GM19193 (cell line): ENCODE data around the gene CHRNB4.

Experiments used
- POLR2A ChIP-seq: IDR thresholded peaks from 4 replicates; pipeline ENCODE4 v1.6.1; 2011; ENCODE audit not compliant: insufficient read depth, insufficient read length; ENCODE audit errors: extremely low read depth

CHRNB4 gene

DNA sequence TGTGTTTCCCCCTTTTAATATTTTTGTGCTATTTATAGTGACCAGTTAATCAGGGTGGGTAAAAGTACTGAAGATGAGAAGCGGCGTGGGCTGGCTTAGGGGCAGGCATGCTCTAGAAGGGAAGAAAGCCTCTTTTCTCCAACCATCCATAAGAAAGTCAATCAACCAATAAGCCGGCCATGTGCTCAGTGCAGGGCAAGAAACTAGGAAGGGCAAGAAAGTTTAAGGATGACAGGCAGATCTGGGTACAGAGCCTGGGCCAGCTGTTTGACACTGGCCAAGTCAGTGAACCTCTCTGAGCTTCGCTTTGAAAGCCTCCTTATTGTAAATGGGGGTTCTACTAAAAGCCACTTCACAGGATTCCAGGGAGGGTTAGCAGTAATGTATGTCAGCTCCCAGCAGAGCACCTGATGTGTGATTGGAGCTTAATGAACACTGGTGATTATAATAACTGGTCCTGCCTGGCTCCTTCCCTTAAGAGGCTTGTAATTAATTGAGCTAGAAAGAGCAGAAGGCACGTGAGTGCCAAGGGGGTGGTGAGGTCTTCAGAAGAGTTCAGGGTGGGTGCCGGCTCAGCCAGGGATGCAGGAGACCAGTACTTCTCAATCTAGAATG, 14.5 kb downstream of the CHRNB4 start:
- no peak for TF ChIP-seq POLR2A

DNA sequence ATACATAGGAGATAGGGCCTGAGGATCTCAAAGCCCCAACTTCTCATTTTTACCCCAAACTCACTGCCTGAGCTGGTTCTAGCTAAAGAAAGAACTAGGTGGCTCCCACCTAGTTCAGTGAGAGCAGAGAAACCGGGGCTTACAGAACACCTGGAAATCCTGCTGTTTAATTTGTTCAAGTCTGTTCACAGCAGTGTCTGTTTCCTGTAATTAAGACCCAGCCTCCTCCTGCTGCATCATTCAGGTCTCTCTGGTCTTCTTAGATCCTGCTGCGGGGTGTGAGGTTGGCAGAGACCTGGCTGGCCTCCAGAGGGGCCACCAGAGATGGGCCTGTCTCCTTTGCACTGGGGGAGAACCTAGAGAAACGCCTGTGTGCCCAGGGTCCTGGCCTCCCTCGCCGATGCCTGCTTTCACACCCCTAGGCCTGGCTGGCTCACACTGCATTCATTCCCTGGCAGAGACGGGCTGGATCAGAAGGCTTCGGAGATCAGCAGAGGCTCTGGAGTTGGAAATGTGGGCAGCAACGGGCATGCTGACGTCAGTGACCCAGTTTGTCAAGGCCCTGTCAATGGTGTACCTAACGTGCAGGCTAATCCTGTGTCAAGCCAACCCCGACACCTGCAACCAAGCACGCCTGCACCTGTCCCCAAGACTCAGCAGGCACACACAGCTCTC, 15.3 kb downstream of the CHRNB4 start:
- no peak for TF ChIP-seq POLR2A

DNA sequence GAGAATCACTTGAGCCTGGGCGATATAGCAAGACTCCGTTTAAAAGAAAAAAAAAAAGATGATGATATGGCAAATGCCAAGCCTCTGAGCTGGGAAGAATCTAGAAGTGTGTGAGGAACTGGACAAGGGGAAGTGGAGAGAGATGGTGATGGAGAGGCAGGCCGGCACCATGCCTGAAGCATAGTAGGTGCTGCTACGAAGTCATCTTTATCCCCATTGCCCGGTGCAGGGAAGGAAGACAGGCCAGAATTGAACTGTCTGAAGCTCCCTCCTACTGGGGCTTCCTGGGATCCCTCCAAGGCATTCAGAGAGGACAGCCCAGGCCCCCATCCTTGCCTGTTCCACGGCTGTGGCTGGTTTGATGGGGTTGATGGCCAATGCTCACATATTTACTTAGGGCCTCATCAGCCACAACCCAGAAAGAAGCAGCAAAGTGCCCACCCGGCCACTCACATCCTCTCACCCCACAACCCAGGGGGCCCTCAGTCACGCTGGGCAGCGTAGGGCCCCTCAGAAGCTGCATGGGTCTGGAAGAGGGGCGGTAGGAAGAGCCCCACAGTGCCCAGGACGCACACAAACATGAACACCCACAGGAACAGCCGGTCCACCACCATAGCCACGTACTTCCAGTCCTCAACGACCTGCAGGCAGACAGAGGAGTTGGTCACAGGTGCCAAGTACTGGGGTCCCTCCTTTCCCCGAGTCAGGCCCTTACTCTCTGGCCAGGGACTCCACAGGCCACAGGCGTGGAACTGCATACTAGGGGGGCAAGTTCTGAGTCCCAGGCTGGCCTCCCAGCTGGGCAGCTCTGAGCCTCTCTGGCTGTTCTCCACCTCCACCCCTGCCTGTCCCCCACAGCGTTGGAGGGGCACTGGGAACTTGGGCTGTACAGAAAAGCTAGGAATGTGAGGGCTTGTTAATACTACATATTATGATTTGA, 16.1 kb downstream of the CHRNB4 start:
- TF ChIP-seq POLR2A, result no peak

DNA sequence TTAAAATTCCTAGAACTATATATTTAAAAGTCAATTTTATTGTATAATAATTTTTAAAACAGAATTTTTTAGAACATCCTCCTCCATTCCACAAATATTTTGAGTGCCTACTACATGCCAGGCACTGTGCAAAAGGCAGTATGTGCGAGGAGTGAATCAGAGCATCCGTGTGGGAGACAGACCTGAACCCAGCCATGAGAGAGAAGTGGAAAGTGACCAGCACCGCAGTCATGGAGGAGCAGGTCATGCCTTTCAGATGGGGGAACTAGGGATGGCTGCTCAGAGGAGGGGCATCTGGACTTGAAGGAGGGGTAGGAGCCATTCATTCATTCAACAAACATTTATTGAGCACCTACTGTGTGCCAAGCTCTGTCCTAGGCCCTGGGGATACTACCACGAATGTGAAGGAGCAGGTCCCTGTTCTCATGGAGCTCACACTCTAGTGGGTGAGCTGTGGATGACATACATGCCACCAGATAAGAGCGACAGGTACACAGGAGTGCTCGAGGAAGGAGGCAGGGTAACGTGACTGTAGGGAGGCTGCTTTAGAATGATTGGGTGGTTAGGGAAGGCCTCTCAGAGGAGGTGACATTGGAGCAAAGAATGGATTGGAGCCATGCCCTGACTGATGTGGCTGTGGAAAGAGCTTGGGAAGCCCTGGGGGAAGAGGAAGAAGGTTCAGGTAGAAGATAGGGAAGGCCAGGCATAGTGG, 17.1 kb downstream of the CHRNB4 start:
- no peak for TF ChIP-seq POLR2A

DNA sequence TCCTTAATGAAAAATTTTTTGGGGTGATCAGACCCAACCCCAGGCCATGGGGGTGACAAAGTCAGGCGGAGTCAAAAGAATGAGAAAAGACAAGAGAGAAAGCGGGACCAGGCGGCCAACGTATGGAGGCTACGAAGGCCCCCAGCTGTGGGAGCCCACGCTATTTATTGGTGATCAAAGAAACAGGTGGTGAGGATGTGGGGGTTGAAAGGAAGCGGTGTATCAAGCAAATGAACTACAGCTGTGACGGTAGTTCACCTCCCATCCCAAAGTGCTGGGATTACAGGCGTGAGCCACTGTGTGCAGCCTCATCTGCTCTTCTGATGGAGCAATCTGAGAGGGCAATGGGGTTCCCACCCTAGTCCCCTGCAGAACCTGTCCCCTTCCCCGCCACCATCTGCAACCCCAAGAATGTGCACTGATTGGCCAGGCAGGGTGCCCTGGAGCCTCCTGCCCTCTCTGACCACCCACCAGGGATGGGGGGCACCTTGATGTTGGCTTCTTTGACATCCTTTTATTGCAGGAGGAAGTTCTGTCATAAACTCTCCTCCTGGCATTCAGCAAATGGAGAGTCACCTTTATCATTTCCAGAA, 19.1 kb downstream of the CHRNB4 start:
- no peak for TF ChIP-seq POLR2A

DNA sequence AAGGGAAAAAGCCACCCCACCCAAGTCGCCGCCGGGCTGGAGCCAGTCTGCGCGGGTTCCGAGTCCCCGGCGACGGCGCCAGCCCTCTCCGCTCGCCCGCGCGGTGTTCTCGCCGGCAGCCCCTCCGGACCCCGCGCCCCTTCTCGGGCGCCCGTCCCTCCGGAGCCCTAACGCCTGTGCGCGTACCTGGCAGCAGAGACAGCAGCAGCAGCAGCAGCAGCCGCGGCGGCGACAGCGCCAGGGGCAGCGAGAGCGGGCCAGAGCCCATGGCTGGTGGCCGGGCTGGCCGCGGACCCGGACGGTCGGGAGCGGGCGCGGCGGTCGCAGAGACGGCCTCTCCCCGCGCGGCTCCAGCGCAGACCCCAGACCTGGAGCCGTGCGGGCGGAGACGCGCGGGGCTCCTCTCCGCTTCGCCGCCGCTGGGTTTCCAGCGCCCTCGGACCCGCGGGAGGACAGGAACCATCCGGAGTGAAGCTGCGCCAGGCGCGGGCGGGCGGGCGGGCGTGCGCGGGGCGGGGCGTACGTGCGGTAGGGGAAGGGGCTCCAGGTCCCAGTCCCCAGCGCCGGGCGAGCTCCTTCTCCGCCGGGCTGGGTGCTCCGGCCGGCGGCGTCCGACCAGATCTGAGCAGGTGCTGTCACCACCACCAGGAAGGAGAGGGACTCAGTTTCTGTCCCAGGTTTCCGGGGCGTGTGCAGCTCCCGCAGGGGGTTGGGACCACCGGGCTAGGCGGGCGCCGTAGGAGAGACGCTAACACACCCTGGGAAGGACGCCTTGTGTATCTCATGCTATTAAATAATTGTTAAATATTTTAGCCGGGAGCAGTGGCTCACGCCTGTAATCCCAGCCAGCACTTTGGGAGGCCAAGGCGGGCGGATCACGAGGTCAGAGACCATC, 20.2 kb downstream of the CHRNB4 start, which contains the start of gene CHRNA3:
TSS of gene CHRNA3 (minus strand) at position 470 of the 895 bp plus-strand sequence. CDS start at position 268, 202 bp downstream.
- TF ChIP-seq POLR2A, result no peak

DNA sequence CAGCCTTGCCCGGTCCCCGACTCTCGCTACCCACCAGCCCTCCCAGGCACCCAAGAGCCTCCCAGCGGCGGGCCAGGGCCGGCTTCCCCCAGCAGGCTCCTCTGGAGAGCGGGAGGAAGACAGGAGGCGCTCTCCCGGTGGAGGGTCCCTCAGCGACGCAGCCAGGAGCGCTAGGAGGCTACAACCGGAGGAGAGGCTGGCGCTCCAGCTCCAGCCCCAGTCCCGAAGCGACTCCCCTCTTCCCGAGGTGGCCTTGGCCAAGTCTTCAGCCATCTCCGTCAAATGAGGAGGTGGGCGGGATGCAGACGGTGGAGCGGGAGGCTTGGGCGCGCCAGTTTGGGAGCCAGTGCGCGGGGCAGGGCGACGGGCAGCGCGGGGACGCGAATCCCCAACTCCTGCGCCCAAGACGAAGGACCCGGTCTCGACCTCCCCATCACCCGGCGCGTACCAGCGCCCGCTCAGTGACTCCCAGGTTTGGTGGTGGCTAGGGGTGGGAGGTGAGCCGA, 20.9 kb downstream of the CHRNB4 start:
- no peak for TF ChIP-seq POLR2A

DNA sequence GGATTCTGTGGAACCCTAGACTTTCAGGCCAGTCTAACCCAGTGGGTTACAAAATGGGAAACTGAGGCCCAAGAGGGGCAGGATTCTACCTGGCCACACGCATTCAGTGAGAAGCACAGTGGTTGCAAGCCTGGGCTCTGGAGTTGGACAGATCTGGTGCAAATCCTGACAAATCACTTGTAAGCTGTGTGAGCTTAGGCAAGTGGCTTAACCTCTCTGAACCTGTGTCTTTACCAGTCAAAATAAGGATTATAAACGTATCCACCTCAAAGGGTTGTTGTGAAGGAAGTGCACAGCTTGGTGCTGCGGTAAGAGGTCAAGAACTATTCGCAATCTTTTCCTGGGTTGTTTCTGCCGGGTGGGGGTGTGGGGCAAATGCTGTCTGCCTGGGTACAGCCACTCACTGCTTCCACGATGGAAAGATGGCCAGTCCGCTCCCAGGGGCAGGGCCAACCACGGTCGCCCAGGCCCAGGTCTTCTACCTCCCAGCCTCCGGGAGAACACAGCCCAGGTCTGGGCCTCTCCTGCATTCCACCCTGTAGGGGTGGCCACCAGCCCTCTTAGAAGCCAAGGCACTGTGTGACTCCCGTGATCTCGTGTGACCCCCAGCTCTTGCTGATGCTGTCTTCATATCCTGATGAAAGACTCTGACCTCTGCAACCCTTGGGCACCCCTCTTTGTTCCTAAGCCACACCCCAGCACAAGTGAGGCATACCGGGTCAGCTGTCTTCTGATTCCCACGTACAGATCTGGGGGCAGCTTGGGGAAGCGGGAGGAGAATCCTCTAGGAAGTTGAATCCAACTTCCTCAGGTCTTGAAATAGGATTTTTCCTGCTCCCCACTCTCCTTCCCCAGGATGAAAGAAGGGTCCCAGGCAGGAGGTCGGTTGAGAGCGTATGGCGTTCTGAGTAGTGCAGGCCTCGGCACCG, 21.7 kb downstream of the CHRNB4 start:
- TF ChIP-seq POLR2A, result no peak

DNA sequence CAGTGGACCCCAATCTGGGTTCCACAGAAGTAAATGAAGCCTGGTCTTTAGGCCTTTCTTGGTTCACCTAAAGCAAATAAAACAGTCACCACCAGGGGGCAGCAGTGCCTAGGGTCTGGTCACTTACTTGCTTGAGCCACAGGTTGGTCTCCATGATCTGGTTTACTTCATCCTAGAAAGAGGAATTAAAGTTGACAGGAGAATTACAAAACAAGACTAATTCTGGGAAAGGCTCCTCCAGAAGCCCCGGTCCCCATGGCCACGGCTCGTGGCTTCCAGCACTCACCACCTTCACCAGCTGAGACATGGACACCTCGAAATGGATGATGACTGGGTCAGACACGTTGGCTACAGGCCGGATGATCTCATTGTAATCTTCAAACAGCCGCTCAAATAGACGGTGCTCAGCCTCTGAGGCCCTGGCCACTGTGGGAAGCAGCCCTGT, 22.5 kb downstream of the CHRNB4 start:
- no peak for TF ChIP-seq POLR2A

DNA sequence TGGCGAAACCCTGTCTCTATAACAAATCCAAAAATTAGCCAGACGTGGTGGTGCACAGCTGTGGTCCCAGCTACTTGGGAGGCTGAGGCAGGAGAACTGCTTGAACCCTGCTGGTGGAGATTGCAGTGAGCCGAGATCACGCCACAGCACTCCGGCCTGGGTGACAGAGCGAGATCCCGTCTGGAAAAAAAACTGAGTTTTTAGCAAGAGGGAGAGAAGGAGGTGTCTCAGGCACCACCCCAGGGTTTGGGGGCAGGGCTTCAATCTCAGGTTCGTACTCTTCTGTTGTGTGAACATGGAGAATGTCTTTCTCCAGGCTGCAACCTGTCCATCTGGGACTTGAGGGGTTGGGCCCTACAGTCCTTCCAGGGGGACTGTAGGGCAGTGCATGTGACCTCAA, 22.9 kb downstream of the CHRNB4 start:
- no peak for TF ChIP-seq POLR2A

DNA sequence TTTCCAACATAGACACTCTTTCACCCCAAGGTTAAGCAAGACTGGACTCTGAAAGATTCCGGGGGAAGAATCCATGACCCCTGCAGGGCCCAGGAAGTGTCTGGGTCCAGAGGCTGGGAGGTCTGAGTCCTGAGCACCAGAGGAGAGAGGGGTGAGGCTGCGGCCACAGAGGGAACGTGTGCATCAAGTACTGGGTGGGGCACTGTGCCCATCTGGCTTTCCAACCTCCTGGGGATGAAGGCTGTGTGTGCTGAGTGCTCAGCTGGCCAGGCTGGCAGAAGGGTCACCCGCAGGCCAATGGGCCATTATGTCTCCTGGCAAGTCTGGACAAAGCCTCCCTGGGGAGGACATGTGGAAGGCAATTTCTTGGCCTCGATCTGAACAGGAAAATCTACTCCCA, 23.5 kb downstream of the CHRNB4 start:
- no peak for TF ChIP-seq POLR2A

DNA sequence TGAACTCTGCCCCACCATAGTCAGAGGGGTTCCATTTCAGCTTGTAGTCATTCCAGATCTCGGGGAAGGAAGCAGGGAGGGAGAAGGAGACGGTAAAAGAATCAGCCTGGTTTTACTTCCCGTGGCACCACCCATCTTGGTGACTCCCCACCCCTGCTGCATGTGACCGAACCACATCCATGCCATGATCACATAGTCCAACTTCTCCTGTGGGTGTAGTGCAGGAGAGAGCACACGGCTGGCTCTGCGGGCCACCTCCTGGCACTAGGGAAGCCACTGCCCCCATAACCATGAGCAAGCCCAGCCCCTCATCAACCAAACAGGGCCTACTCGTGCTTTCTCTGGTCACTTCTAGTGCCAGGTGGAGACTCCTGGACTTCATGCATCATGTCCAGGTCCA, 23.9 kb downstream of the CHRNB4 start:
- no peak for TF ChIP-seq POLR2A
